LoVo (cell line): ENCODE data around the gene BLOC1S3.

Experiments
- DNase-seq: peaks from one replicate; pipeline ENCODE4 v3.0.0-alpha.2; 2016; ENCODE audit warnings: low spot score

Gene BLOC1S3

GRCh38 chr19:45178262-45179071, at the start of gene BLOC1S3:
Gene BLOC1S3 (plus strand): TSS chr19:45178784. CDS start chr19:45179297, 513 bp downstream.
- DNase-seq = peak; percentile 100

GRCh38 chr19:45128806-45129205, 49.8 kb upstream of the BLOC1S3 start:
- no peak for DNase-seq

GRCh38 chr19:45130236-45130635, 48.3 kb upstream of the BLOC1S3 start:
- DNase-seq = no peak

- no peak for DNase-seq
Observed at GRCh38 chr19:45130888-45131615, 47.5 kb upstream of the BLOC1S3 start.

GRCh38 chr19:45133661-45134060, 44.9 kb upstream of the BLOC1S3 start:
- no peak for DNase-seq

GRCh38 chr19:45135176-45135885, 43.3 kb upstream of the BLOC1S3 start:
- DNase-seq = no peak

- no peak for DNase-seq
Observed at GRCh38 chr19:45136507-45137178, 41.9 kb upstream of the BLOC1S3 start.

GRCh38 chr19:45137179-45137761, 41.3 kb upstream of the BLOC1S3 start:
- DNase-seq = no peak

GRCh38 chr19:45138303-45138751, 40.3 kb upstream of the BLOC1S3 start:
- no peak for DNase-seq

- DNase-seq = no peak
Observed at GRCh38 chr19:45139286-45140143, 39.1 kb upstream of the BLOC1S3 start.

- DNase-seq = no peak
Observed at GRCh38 chr19:45140144-45140503, 38.5 kb upstream of the BLOC1S3 start.

- DNase-seq = no peak
Observed at GRCh38 chr19:45140533-45140932, 38.1 kb upstream of the BLOC1S3 start.

GRCh38 chr19:45141203-45141900, 37.2 kb upstream of the BLOC1S3 start:
- no peak for DNase-seq

- no peak for DNase-seq
Observed at GRCh38 chr19:45142016-45142725, 36.4 kb upstream of the BLOC1S3 start.

GRCh38 chr19:45142726-45143110, 35.9 kb upstream of the BLOC1S3 start:
- no peak for DNase-seq

GRCh38 chr19:45144431-45145269, 33.9 kb upstream of the BLOC1S3 start:
- no peak for DNase-seq

GRCh38 chr19:45145270-45146189, 33.1 kb upstream of the BLOC1S3 start:
- no peak for DNase-seq
